ENCODE results near the gene DCLRE1C. TPM values are rescaled to one million over a fixed set of nuclear protein-coding genes. Genes with fewer than 3 reads are reported as not detected.
A peak's percentile ranks its signal among the peaks of the same experiment; 100 is the strongest.
"Not testable (repeated sequence)": the region's sequence is repeated elsewhere in the genome, so short reads cannot be mapped to it uniquely, and the experiment has no call there.

DCLRE1C gene
- total and polyA plus RNA-seq, 4 donors: 1.6 to 16.6 (median 7.6) TPM

DNA sequence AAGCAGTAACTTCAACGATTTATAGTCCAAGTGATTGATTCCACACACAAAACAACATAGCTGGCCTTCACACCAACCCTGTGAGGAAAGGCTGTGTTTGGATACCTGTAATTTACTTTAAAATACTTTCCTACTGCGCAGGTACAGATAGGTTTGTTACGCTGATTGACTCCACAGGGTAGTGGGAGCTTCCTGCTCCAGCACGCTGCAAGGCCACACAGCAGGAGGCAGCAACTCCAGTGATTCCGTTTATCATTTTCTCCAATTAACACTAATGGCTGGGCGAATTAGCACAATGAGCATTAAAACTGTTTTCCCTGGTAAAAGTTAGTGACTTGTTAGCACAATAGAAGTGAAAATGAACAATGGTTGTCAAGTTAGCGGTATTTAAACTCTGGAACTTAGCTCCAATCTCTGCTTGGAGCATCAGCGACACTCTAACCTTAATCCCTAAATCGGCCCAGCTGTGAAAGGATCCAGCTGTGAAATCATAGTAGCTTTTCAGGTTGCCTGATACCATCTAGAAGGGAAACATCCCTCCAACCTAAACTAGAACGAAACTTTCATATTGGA is 959 bp downstream of the DCLRE1C start:
- Histone ChIP-seq H3K4me1 (ENCODE audit: control insufficient read depth in 1 of 2, insufficient read depth in 2 of 2, low read length in 2 of 2) (peaks cover 2 to 3% of the 10 kb centered on the region in 2 donors), H3K27me3 (ENCODE audit: control insufficient read depth in 1 of 2, insufficient read depth in 2 of 2, low read length in 1 of 2) (no peaks in the 10 kb centered on the region), H3K4me3 (ENCODE audit: low read length in 2 of 2) (peak overlapping the region; percentile 64 to 69), H3K36me3 (ENCODE audit: control insufficient read depth in 1 of 2, insufficient read depth in 2 of 2, low read length in 1 of 2) (no peaks in the 10 kb centered on the region), H3K9me3 (ENCODE audit: control insufficient read depth, low read length) (no peaks in the 10 kb centered on the region), H3K27ac (ENCODE audit: low read depth in 1 of 2, low read length in 2 of 2) (no peak overlapping the region)
- WGBS, 2 donors: 22 to 23% methylated on average over 10 of the region's 10 CpGs
- DNase-seq (no peak), ATAC-seq (ENCODE audit: low FRiP score) (no peak)
- intact Hi-C loops (cut with DNase I): loop anchor here in 1 of 2 donors (10.0 kb wide), 1 partner anchor 152 kb away; no protein-coding TSS in a partner anchor

- Histone ChIP-seq H3K4me1 (ENCODE audit: control insufficient read depth in 1 of 2, insufficient read depth in 2 of 2, low read length in 2 of 2) (peaks cover 2 to 3% of the 10 kb centered on the region in 2 donors), H3K9me3 (ENCODE audit: control insufficient read depth, low read length) (no peaks in the 10 kb centered on the region), H3K36me3 (ENCODE audit: control insufficient read depth in 1 of 2, insufficient read depth in 2 of 2, low read length in 1 of 2) (peaks cover 0 to 2% of the 10 kb centered on the region in 2 donors), H3K4me3 (ENCODE audit: low read length in 2 of 2) (no peak overlapping the region), H3K27me3 (ENCODE audit: control insufficient read depth in 1 of 2, insufficient read depth in 2 of 2, low read length in 1 of 2) (no peaks in the 10 kb centered on the region), H3K27ac (ENCODE audit: low read depth in 1 of 2, low read length in 2 of 2) (no peak overlapping the region)
- DNase-seq: no peak
- WGBS, 2 donors: 92 to 95% methylated on average over 5 of the region's 5 CpGs
- no peak for ATAC-seq (ENCODE audit: low FRiP score)
- intact Hi-C loops (cut with DNase I): no loop called here
Measured at GRCh38 chr10:14949291-14949690, 4.6 kb downstream of the DCLRE1C start.

DNA sequence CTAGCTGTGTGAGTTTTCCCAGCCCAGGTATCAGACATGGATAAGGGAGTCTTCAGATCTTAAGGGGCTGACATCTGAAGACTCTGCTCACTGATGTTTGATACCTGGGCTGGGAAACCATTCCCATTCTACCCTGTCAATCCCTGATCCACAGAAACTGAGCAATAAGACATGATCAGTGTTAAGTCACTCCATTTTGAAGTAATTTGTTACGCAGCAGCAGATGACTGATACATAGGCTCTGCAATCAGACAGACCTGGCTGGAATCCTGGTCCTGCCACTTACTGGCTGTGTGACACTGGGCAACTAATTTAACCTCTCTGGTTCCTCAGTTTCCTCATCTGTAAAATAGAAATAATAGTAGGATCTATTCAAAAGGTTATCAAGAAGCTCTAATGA is 6.6 kb downstream of the DCLRE1C start:
- no peaks in the 10 kb centered on the region for H3K9me3 ChIP-seq (ENCODE audit: control insufficient read depth, low read length)
- ATAC-seq (ENCODE audit: low FRiP score) (no peak), DNase-seq (no peak)
- H3K27me3 ChIP-seq (ENCODE audit: control insufficient read depth in 1 of 2, insufficient read depth in 2 of 2, low read length in 1 of 2): no peaks in the 10 kb centered on the region
- peaks cover 0 to 3% of the 10 kb centered on the region in 2 donors for H3K4me1 ChIP-seq (ENCODE audit: control insufficient read depth in 1 of 2, insufficient read depth in 2 of 2, low read length in 2 of 2)
- no peak overlapping the region for H3K27ac ChIP-seq (ENCODE audit: low read depth in 1 of 2, low read length in 2 of 2)
- 98 to 100% methylated on average over 1 of the region's 1 CpG for WGBS, 2 donors
- H3K36me3 ChIP-seq (ENCODE audit: control insufficient read depth in 1 of 2, insufficient read depth in 2 of 2, low read length in 1 of 2): peaks cover 2% of the 10 kb centered on the region in 2 donors
- intact Hi-C loops (cut with DNase I): no loop called here
- H3K4me3 ChIP-seq (ENCODE audit: low read length in 2 of 2): no peak overlapping the region

DNA sequence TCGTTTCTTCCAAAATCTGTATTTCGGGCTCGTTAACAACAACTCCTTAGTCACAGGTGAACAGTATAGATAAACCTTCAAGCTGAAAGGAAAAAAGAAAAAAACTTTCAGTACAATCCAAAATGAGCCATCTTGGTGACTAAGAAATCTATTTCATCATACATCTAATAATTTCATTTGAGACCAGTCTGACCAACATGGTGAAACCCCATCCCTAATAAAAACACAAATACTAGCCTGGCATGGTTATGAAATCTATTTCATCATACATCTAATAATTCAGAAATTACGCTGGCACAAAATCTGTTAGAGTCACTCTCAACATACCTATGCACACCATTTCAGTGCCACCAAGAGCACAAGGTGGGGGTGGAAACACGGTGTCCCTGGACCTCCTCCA is 8.8 kb downstream of the DCLRE1C start:
- no peak for ATAC-seq (ENCODE audit: low FRiP score)
- WGBS, 2 donors: 95 to 97% methylated on average over 5 of the region's 5 CpGs
- intact Hi-C loops (cut with DNase I): no loop called here

GRCh38 chr10:14942950-14943338 is 11.0 kb downstream of the DCLRE1C start:
- DNase-seq; ATAC-seq (ENCODE audit: low FRiP score); intact Hi-C loops (cut with DNase I); H3K27me3 ChIP-seq (ENCODE audit: control insufficient read depth in 1 of 2, insufficient read depth in 2 of 2, low read length in 1 of 2); H3K4me1 ChIP-seq (ENCODE audit: control insufficient read depth in 1 of 2, insufficient read depth in 2 of 2, low read length in 2 of 2); H3K9me3 ChIP-seq (ENCODE audit: control insufficient read depth, low read length); H3K27ac ChIP-seq (ENCODE audit: low read depth in 1 of 2, low read length in 2 of 2); H3K36me3 ChIP-seq (ENCODE audit: control insufficient read depth in 1 of 2, insufficient read depth in 2 of 2, low read length in 1 of 2); H3K4me3 ChIP-seq (ENCODE audit: low read length in 2 of 2): not testable (repeated sequence)
- 91 to 95% methylated on average over 7 of the region's 7 CpGs for WGBS, 2 donors

More for the DNA sequence above, 8.8 kb downstream of the DCLRE1C start:
- Histone ChIP-seq H3K4me3 (ENCODE audit: low read length in 2 of 2) (no peak overlapping the region), H3K36me3 (ENCODE audit: control insufficient read depth in 1 of 2, insufficient read depth in 2 of 2, low read length in 1 of 2) (peaks cover 2% of the 10 kb centered on the region in 2 donors), H3K9me3 (ENCODE audit: control insufficient read depth, low read length) (no peaks in the 10 kb centered on the region), H3K4me1 (ENCODE audit: control insufficient read depth in 1 of 2, insufficient read depth in 2 of 2, low read length in 2 of 2) (no peaks in the 10 kb centered on the region), H3K27me3 (ENCODE audit: control insufficient read depth in 1 of 2, insufficient read depth in 2 of 2, low read length in 1 of 2) (no peaks in the 10 kb centered on the region), H3K27ac (ENCODE audit: low read depth in 1 of 2, low read length in 2 of 2) (no peak overlapping the region)
- DNase-seq: no peak

GRCh38 chr10:14942147-14942949 is 11.5 kb downstream of the DCLRE1C start:
- DNase-seq; ATAC-seq (ENCODE audit: low FRiP score); H3K36me3 ChIP-seq (ENCODE audit: control insufficient read depth in 1 of 2, insufficient read depth in 2 of 2, low read length in 1 of 2); H3K27ac ChIP-seq (ENCODE audit: low read depth in 1 of 2, low read length in 2 of 2); H3K9me3 ChIP-seq (ENCODE audit: control insufficient read depth, low read length); H3K4me1 ChIP-seq (ENCODE audit: control insufficient read depth in 1 of 2, insufficient read depth in 2 of 2, low read length in 2 of 2); intact Hi-C loops (cut with DNase I); H3K4me3 ChIP-seq (ENCODE audit: low read length in 2 of 2); H3K27me3 ChIP-seq (ENCODE audit: control insufficient read depth in 1 of 2, insufficient read depth in 2 of 2, low read length in 1 of 2): not testable (repeated sequence)
- WGBS, 2 donors: 91 to 92% methylated on average over 16 to 17 of the region's 17 CpGs

DNA sequence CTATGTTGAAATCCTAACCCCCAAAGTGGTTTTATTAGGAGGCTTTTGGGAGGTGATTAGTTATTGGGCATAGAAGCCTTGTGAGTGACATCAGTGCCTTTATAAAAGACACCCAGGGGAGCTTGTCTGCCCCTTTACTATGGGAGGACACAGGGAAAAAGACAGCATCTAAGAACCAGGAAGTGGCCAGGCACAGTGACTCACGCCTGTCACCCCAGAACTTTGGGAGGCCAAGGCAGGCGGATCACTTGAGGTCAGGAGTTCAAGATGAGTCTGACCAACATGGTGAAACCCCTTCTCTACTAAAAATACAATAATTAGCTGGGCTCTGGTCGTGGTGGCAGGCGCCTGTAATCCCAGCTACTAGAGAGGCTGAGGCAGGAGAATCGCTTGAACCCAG is 14.9 kb downstream of the DCLRE1C start:
- H3K4me3 ChIP-seq (ENCODE audit: low read length in 2 of 2); H3K36me3 ChIP-seq (ENCODE audit: control insufficient read depth in 1 of 2, insufficient read depth in 2 of 2, low read length in 1 of 2); DNase-seq; intact Hi-C loops (cut with DNase I); H3K27ac ChIP-seq (ENCODE audit: low read depth in 1 of 2, low read length in 2 of 2); H3K9me3 ChIP-seq (ENCODE audit: control insufficient read depth, low read length); H3K4me1 ChIP-seq (ENCODE audit: control insufficient read depth in 1 of 2, insufficient read depth in 2 of 2, low read length in 2 of 2); ATAC-seq (ENCODE audit: low FRiP score); H3K27me3 ChIP-seq (ENCODE audit: control insufficient read depth in 1 of 2, insufficient read depth in 2 of 2, low read length in 1 of 2): not testable (repeated sequence)
- 84 to 86% methylated on average over 4 of the region's 5 CpGs for WGBS, 2 donors

GRCh38 chr10:14936584-14936983 is 17.3 kb downstream of the DCLRE1C start:
- intact Hi-C loops (cut with DNase I): no loop called here
- Histone ChIP-seq H3K36me3 (ENCODE audit: control insufficient read depth in 1 of 2, insufficient read depth in 2 of 2, low read length in 1 of 2) (peaks cover 0 to 4% of the 10 kb centered on the region in 2 donors), H3K9me3 (ENCODE audit: control insufficient read depth, low read length) (no peaks in the 10 kb centered on the region)

DNA sequence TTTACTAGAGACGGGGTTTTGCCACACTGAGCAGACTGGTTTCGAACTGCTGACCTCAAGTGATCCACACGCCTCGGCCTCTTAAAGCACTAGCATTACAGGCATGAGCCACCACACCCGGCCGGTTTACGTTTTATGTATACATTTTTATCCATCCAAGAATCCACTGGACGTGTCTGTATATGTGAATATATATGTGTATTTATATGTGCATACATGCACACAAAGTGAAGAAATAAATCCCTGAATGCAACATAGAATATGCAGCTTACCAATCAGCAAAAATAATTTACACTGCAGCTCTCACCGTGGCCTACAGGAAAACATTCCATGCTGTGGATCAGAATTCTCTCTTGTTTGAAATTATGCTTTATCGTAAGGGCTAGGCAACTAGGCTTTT is 23.3 kb downstream of the DCLRE1C start:
- H3K27ac ChIP-seq (ENCODE audit: low read depth in 1 of 2, low read length in 2 of 2): no peak overlapping the region
- peaks cover 0 to 4% of the 10 kb centered on the region in 2 donors for H3K36me3 ChIP-seq (ENCODE audit: control insufficient read depth in 1 of 2, insufficient read depth in 2 of 2, low read length in 1 of 2)
- DNase-seq: no peak
- no peaks in the 10 kb centered on the region for H3K27me3 ChIP-seq (ENCODE audit: control insufficient read depth in 1 of 2, insufficient read depth in 2 of 2, low read length in 1 of 2)
- no peaks in the 10 kb centered on the region for H3K9me3 ChIP-seq (ENCODE audit: control insufficient read depth, low read length)
- H3K4me1 ChIP-seq (ENCODE audit: control insufficient read depth in 1 of 2, insufficient read depth in 2 of 2, low read length in 2 of 2): no peaks in the 10 kb centered on the region
- intact Hi-C loops (cut with DNase I): no loop called here
- no peak overlapping the region for H3K4me3 ChIP-seq (ENCODE audit: low read length in 2 of 2)
- ATAC-seq (ENCODE audit: low FRiP score): no peak
- WGBS, 2 donors: 93 to 94% methylated on average over 10 of the region's 10 CpGs

More at GRCh38 chr10:14936584-14936983, 17.3 kb downstream of the DCLRE1C start:
- 72 to 76% methylated on average over 2 of the region's 2 CpGs for WGBS, 2 donors
- Histone ChIP-seq H3K27me3 (ENCODE audit: control insufficient read depth in 1 of 2, insufficient read depth in 2 of 2, low read length in 1 of 2) (no peaks in the 10 kb centered on the region), H3K4me1 (ENCODE audit: control insufficient read depth in 1 of 2, insufficient read depth in 2 of 2, low read length in 2 of 2) (no peaks in the 10 kb centered on the region), H3K27ac (ENCODE audit: low read depth in 1 of 2, low read length in 2 of 2) (no peak overlapping the region), H3K4me3 (ENCODE audit: low read length in 2 of 2) (no peak overlapping the region)
- no peak for DNase-seq
- no peak for ATAC-seq (ENCODE audit: low FRiP score)

Data from aorta (tissue), 5 donors.